Germinal center (tissue), 1 donor: ENCODE data around the gene INF2.

Experiments
- DNase-seq: peaks from one replicate; pipeline ENCODE4 v3.0.0; 2012; ENCODE audit warnings: mixed read lengths, low spot score

Gene INF2

GRCh38 chr14:104770851-104771272 is 81.4 kb downstream of the INF2 start:
- DNase-seq: no peak

DNA sequence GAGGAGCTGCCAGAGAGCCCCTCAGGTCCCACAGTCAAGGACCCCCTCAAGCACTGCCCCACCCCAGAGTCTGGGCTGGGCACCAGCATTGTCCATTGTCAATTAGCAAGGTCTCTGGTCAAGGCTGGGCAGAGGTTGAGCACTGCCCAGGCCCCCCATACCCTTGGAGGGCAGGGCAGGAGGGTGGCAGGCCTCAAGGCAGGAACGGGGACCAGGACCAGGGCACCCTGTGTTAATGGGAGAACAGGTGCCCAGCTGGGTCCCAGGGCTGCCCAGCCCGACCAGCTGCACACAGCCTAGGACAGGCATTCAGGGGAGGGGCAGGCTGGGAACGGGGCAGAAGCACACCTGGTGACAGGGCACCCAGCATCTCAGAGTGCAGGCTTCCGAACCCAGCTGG is 82.0 kb downstream of the INF2 start:
- no peak for DNase-seq
